Left hindlimb (tissue), 1 donor: ENCODE measurements around the gene HAUS6.
"Not testable (repeated sequence)": the region's sequence is repeated elsewhere in the genome, so short reads cannot be mapped to it uniquely, and the experiment has no call there.

ENCODE experiments used
- DNase-seq: peaks from one replicate; pipeline ENCODE4 v3.0.0-alpha.2; 2018

The HAUS6 gene

DNA sequence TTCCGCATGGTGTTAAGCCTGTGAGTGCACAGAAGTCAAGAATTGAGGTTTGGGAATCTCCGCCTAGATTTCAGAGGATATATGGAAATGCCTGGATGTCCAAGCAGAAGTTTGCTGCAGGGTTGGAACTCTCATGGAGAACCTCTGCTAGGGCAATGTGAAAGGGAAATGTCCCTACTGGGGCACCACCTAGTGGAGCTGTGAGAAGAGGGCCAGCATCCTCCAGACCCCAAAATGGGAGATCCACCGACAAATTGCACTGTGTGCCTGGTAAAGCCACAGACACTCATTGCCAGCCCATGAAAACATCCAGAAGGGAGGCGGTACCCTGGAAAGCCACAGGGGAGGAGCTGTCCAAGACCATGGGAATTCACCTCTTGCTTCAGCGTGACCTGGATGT lies 66.1 kb downstream of the HAUS6 start:
- DNase-seq: no peak

DNA sequence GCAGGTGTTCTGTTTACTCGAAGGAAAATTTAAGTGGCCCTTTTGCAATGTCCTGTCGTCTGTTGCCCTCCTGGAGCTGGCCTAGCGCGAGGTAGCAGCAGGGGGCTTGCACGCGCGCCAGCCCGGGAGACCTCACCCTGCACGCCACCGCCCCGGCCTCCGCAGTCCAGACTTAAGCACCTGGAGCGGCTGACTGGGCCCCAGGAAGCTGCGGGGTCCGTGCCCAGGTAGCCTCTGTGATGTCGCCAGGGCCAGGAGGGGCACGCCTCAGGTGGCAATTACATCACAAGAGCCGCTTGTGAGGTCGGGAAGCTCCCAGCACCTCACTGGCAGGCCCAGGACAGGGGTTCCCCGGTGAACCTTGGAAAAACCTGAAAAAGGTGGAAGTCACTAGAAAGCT lies 69.7 kb downstream of the HAUS6 start, which contains the start of gene SAXO1:
TSS of gene SAXO1 (minus strand) at position 195 of the 400 bp plus-strand sequence. CDS start 301 bp downstream, outside the sequence.
- DNase-seq: no peak

- DNase-seq: no peak
These were observed 70.3 kb downstream of the HAUS6 start for GRCh38 chr9:19032406-19032805.

GRCh38 chr9:19030899-19031298 lies 71.8 kb downstream of the HAUS6 start:
- DNase-seq: no peak

GRCh38 chr9:19028835-19029451 lies 73.8 kb downstream of the HAUS6 start:
- peak; percentile 47 for DNase-seq

DNA sequence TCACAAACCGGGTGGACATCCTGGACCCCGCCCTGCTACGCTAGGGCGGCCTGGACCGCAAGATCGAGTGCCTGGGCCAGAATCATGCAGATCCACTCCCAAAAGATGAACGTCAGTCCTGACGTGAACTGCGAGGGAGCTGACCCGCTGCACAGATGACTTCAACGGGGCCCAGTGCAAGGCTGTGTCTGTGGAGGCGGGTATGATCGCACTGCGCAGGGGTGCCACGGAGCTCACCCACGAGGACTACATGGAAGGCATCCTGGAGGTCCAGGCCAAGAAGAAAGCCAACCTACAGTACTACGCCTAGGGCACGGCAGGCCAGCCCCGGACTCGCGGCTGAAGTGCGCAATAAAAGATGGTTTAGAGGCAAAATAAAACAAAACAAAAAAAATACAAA lies 74.9 kb downstream of the HAUS6 start:
- no peak for DNase-seq

DNA sequence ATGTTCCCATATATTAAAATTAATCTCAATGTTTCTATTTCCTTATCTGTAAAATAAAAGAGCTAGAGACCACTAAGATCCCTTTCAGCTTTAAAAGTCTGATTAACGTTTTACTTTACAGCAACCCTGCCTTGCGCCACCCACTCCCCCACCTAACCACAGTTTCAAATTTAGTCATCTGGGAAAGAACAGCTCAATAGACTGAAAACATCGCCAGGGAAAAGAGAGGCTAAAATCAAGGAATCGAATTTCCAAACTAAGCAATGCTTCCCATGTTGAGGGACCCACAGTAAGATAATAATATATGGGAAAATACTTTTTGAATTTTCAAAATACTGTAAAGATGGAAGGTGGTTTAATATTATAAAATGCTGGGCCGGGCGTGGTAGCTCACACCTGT lies 76.3 kb downstream of the HAUS6 start:
- no peak for DNase-seq

DNA sequence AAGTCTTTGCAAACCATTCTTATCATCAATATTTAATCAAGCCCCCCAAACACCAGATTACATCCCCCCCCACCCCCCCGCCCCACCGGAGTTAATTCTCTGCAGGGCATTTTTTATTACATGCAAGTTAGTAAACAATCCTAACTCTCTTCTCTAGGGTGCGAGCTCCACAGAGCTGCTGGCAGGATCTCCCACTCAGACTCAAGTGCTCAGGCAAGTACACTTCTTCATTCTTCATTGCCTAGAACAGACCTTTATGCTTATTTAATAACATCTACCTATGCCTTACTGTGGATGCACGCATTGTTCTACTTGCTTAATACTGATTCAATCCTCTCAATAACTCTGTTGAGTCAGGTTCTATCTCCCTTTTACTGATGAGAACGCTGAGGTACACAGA lies 79.6 kb downstream of the HAUS6 start:
- no peak for DNase-seq

- DNase-seq: no peak
These were observed 80.5 kb downstream of the HAUS6 start for GRCh38 chr9:19022206-19022605.

- not testable (repeated sequence) for DNase-seq
These were observed 81.1 kb downstream of the HAUS6 start for GRCh38 chr9:19021649-19022048.

DNA sequence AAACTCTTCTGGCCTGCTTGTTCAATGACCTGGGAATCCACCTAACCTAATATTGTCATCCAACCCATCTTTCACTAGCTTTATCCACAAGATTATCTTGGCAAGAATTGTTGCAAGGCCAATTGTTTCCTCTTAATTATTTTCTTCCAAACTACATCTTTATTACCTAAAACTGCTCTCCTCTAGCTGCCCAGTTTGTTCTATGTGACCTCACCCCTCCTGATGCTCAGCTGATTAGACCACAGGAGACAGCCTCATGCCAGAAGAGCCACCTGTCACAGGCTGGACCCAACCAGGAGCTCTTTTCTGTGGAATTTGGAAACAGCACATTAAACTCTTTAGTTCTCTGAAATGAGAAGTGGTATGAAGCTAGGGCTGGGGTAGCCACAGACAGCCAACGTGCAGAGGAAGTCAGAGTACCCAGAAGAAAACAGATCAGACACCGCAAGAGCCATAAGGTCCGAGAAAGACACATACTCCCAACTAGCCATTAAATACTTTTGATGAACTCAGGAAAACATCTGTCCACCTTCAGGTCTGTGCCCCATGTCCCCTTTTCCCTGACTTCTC lies 81.7 kb downstream of the HAUS6 start:
- DNase-seq: no peak

DNA sequence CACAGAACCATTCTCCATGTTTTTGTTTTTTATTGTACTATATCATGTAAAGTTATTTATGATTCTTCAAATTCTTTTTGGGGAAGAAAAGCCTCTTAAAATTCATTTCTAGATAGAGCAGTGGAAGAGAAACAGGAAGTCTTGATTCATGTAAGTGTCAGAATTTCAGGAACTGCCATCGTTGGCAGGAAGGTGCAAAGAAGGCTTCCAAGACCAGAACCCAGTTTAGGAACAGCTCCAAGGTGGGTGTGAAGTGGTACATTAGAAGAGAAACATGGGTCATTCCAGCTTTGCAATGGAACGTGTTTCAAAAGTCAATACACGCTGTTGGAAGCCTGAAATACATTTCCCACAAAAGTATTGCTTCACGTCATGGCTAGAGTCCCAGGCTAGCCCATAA lies 84.5 kb downstream of the HAUS6 start:
- no peak for DNase-seq

DNA sequence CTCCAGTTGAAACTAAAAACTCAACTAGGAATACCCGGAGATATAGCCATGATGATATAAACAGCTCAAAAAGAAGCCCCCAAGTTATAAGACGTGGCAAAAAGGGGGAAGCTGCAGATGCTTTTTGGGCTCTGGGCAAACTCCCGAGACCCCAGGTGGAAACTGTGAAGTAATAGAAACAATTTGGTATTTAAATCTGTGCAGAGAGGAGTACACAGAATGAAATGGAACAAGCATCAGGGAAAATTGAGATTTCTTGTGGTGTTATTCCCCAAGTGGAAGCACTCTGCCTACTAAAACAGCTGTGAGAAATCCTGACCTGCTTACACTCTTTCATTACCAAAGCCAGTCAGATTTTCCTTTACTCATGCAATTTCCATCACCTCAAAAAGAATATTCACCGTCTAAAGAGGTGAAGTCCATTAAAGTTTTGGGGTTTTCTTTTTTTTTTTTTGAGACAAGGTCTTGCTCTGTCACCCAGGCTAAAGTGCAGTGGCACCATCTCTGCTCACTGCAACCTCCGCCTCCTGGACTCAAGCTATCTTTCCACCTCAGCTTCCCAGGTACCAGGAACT lies 93.2 kb downstream of the HAUS6 start:
- no peak for DNase-seq
